Gastroesophageal sphincter (tissue), 4 donors: ENCODE measurements around the gene RAB3C. TPM values are rescaled to one million over a fixed set of nuclear protein-coding genes. Genes with fewer than 3 reads are reported as not detected.

Source experiments
- ATAC-seq: fragments of 150-250 bp; one replicate; pipeline ENCODE4 v1.9.1; 2016; ENCODE audit warnings: mild to moderate bottlenecking, moderate library complexity
- H3K27ac ChIP-seq, 4 donors: fragments of 200-600 bp; sonication (generic) in 3 of 4; 1 replicate in 3 of 4; 2 replicates in 1 of 4; pipeline ENCODE4 v1.5.1; 2016 to 2019
- H3K27me3 ChIP-seq: fragments of 200-600 bp; sonication (generic); one replicate; pipeline ENCODE4 v1.5.1; 2019
- H3K36me3 ChIP-seq, 2 donors: fragments of 200-600 bp; sonication (generic); one replicate each; pipeline ENCODE4 v1.5.1; 2019; ENCODE audit warnings: control low read depth in 1 of 2
- H3K4me1 ChIP-seq, 3 donors: fragments of 200-600 bp; sonication (generic); 1 replicate in 2 of 3; 2 replicates in 1 of 3; pipeline ENCODE4 v1.5.1; 2016 to 2019; ENCODE audit warnings: control low read depth in 2 of 3
- H3K4me3 ChIP-seq, 2 donors: fragments of 200-600 bp; sonication (generic); one replicate each; pipeline ENCODE4 v1.5.1; 2019; ENCODE audit warnings: mild to moderate bottlenecking in 1 of 2, moderate library complexity in 1 of 2
- H3K9me3 ChIP-seq, 3 donors: fragments of 200-600 bp; sonication (generic); one replicate each; pipeline ENCODE4 v1.5.1; 2017 to 2019; ENCODE audit warnings: control low read depth in 2 of 3
- CTCF ChIP-seq, 4 experiments: fragments of 200-600 bp in 2 of 4; fragments of 450-650 bp in 2 of 4; sonication (generic) in 1 of 4; IDR thresholded peaks; one replicate each; pipeline ENCODE4 v1.5.1; 2017 to 2019; ENCODE audit warnings: antibody characterized with exemption in 4 of 4, mild to moderate bottlenecking in 2 of 4, moderate library complexity in 2 of 4
- EP300 ChIP-seq: sonication (generic); formaldehyde crosslinking; IDR thresholded peaks from one replicate; pipeline ENCODE4 v1.6.1; 2017; ENCODE audit warnings: antibody characterized with exemption, mild to moderate bottlenecking
- POLR2A ChIP-seq, 2 donors: fragments of 450-650 bp; IDR thresholded peaks; one replicate each; pipeline ENCODE4 v1.6.1; 2017; ENCODE audit warnings: antibody characterized with exemption in 2 of 2, mild to moderate bottlenecking in 2 of 2, moderate library complexity in 1 of 2
- POLR2AphosphoS5 ChIP-seq: sonication (generic); formaldehyde crosslinking; IDR thresholded peaks from one replicate; pipeline ENCODE4 v1.6.1; 2017; ENCODE audit warnings: antibody characterized with exemption
- WGBS, 2 donors: methylation state at CpG; one replicate each; pipeline ENCODE4 v1.1.5; 2018; ENCODE audit warnings: low coverage in 1 of 2; 5-methylcytosine and 5-hydroxymethylcytosine counted together
- total RNA-seq, 4 donors: library from RNA; depleted of rRNA; stranded (reverse); fragments of >200 nt; gene quantifications; one replicate each; pipeline ENCODE4 v1.1.0, GENCODE V29; 2016

Gene RAB3C
- total RNA-seq, 4 donors from 2014 or later = 0.16 to 3.5 (median 2.1) TPM

GRCh38 chr5:58715997-58716656 lies 133.3 kb downstream of the RAB3C start:
- H3K27ac ChIP-seq = no peak overlapping the region
- H3K27me3 ChIP-seq = no peaks in the 10 kb centered on the region
- TF ChIP-seq EP300 (no peak), POLR2A (IDR thresholded peaks at IDR 0.05) (no peak), POLR2AphosphoS5 (no peak), CTCF (IDR thresholded peaks at IDR 0.05) (no peak)
- no peaks in the 10 kb centered on the region for H3K4me1 ChIP-seq
- WGBS, 2 donors = 94 to 98% methylated on average over 2 of the region's 2 CpGs
- peaks cover 0 to 10% (median 0%) of the 10 kb centered on the region in 3 donors for H3K9me3 ChIP-seq
- no peak overlapping the region for H3K4me3 ChIP-seq
- H3K36me3 ChIP-seq = no peaks in the 10 kb centered on the region
- no peak for ATAC-seq

DNA sequence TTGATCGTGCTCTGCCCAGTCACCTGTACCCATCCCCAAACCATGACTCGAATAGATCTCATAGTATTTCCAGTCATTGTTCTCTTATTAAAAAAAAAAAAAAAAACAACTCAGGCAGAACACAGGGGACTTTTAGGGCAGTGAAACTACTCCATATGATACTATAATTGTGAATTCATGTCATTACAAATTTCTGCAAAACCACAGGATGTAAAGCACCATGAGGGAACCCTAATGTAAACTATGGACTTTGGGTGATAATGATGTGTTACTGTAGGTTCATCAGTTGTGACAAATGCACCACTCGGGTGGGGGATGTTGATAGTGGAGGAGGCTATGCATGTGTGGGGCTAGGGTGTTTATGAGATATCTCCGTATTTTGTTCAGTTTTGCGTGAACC lies 133.8 kb downstream of the RAB3C start:
- Histone ChIP-seq H3K36me3 (no peaks in the 10 kb centered on the region), H3K27me3 (no peaks in the 10 kb centered on the region), H3K27ac (no peak overlapping the region), H3K4me1 (no peaks in the 10 kb centered on the region), H3K4me3 (no peak overlapping the region), H3K9me3 (peaks cover 0 to 10% (median 0%) of the 10 kb centered on the region in 3 donors)
- WGBS, 2 donors = 78 to 90% methylated on average over 3 to 5 of the region's 5 CpGs
- ATAC-seq = no peak
- TF ChIP-seq POLR2AphosphoS5 (no peak), EP300 (no peak), CTCF (IDR thresholded peaks at IDR 0.05) (no peak), POLR2A (IDR thresholded peaks at IDR 0.05) (no peak)

DNA sequence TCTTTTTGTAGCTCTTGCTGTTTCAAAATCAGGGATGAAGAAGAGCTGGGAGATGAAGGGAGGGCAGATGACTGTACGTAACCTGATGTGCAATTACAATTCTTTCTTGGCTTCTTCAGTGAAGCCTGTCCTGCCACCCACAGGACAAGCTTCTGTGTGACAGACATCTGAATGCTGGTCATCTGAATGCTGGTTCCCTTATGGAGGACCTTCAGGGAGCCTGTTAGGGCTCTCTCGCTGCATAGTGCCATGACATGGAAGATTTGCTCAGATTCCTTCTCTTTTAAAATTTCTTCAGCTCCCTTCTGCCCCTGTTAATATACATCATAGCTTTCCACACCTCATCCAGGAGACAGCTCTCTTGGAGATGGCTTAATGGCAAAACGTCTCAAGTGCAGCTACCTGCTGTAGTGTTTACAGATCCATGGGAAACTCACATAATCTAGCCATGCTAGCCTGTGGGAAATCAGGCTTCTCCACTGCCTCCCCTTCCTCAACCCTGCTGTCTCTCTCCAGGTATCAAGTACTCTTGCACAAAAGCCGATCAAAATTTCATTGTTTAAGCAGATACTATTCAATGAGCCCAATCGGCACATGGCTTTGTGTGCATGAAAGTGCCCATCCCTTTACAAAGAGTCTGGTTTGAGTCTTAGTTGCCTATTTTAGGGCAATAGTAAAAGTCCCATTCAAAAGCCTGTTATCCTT lies 134.6 kb downstream of the RAB3C start:
- TF ChIP-seq POLR2AphosphoS5 (no peak), CTCF (IDR thresholded peaks at IDR 0.05) (no peak), POLR2A (IDR thresholded peaks at IDR 0.05) (no peak), EP300 (no peak)
- H3K36me3 ChIP-seq = no peaks in the 10 kb centered on the region
- ATAC-seq = no peak
- H3K27me3 ChIP-seq = no peaks in the 10 kb centered on the region
- H3K4me1 ChIP-seq = no peaks in the 10 kb centered on the region
- no peak overlapping the region for H3K4me3 ChIP-seq
- 62 to 66% methylated on average over 5 of the region's 5 CpGs for WGBS, 2 donors
- H3K27ac ChIP-seq = no peak overlapping the region
- peaks cover 0 to 10% (median 0%) of the 10 kb centered on the region in 3 donors for H3K9me3 ChIP-seq

GRCh38 chr5:58718269-58718978 lies 135.5 kb downstream of the RAB3C start:
- TF ChIP-seq CTCF (IDR thresholded peaks at IDR 0.05) (no peak), POLR2A (IDR thresholded peaks at IDR 0.05) (no peak), POLR2AphosphoS5 (no peak), EP300 (no peak)
- no peak for ATAC-seq
- Histone ChIP-seq H3K4me3 (no peak overlapping the region), H3K36me3 (no peaks in the 10 kb centered on the region), H3K27ac (no peak overlapping the region), H3K9me3 (peaks cover 0 to 7% (median 0%) of the 10 kb centered on the region in 3 donors), H3K27me3 (no peaks in the 10 kb centered on the region), H3K4me1 (no peaks in the 10 kb centered on the region)
- WGBS, 2 donors = 52 to 68% methylated on average over 2 of the region's 2 CpGs
